GM18867 (cell line): ENCODE results near the gene GABBR2.

ENCODE experiments used
- ATAC-seq: cut with Tn5 transposase; IDR thresholded peaks from one replicate; pipeline ENCODE4 v1.9.1; 2021; ENCODE audit warnings: mild to moderate bottlenecking, moderate library complexity; ENCODE audit not compliant: unreplicated experiment

Gene GABBR2

DNA sequence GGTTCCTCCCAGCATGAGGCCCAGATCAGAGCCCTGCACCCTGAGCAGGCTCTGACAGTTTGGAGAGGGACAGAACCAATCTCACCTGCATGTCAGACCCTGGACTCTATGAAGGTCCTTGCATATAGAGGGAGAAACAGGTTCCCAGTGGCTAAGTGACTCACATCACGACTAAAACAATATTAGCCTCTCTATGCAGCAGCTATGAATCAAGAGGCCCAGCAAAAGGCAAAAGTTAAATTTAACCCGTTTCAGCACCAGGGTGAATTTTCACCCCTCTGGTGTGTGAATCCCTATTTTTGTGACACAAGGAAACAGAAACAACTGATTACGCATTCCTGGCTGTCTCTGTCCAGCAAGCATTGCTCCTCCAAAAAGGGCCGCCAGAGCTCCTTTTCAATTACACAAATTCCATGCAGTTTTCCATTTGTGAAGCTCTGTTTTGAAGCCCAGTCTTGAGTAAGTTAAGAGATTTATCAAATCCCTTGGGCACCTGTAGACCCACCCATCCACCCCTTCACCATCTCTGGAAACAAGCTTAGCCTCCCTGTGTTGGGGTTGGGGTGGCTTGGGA, 136.6 kb downstream of the GABBR2 start:
- no peak for ATAC-seq

- ATAC-seq, result no peak
Observed at GRCh38 chr9:98571643-98572042, 137.1 kb downstream of the GABBR2 start.

- ATAC-seq, result no peak
Observed at GRCh38 chr9:98570663-98571440, 137.9 kb downstream of the GABBR2 start.

DNA sequence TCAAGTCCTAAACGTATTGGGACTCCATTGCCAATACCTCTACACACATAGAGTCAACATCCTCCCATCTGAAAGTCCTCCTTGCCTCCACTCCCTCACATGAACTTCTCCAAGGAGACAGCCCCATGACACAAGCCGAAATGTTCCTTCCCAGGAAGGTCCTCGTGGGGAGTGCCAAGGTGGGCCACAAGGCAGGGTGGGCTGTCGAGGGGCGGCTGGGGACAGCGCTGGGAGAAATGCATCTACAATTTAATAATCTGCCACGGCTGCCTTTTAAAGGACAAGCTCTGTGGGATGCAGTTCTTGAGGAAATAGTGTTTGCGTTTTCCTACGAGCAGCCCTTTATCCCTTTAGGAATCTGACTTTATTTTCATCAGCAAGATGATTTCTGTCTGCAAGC, 138.7 kb downstream of the GABBR2 start:
- no peak for ATAC-seq

DNA sequence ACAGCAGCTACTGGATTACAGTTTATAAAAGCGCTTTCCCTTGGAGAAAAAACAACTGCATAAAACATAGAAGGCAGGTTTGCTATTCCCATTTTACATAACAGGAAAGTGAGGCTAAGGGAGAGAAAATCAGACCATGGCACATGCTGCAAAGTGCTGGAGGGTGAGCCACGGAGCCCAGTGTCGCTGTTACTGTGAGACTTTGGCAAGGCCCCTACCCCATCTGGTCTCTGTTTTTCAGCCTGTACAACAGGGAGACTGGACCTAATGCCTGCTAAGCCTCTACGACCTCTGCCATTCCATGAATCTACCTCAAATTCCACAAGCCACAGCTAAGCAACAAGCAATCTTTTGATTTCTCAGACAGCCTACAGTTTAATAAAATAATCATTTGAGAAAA, 139.2 kb downstream of the GABBR2 start:
- ATAC-seq, result no peak

- ATAC-seq, result no peak
Observed at GRCh38 chr9:98568909-98569469, 139.7 kb downstream of the GABBR2 start.

DNA sequence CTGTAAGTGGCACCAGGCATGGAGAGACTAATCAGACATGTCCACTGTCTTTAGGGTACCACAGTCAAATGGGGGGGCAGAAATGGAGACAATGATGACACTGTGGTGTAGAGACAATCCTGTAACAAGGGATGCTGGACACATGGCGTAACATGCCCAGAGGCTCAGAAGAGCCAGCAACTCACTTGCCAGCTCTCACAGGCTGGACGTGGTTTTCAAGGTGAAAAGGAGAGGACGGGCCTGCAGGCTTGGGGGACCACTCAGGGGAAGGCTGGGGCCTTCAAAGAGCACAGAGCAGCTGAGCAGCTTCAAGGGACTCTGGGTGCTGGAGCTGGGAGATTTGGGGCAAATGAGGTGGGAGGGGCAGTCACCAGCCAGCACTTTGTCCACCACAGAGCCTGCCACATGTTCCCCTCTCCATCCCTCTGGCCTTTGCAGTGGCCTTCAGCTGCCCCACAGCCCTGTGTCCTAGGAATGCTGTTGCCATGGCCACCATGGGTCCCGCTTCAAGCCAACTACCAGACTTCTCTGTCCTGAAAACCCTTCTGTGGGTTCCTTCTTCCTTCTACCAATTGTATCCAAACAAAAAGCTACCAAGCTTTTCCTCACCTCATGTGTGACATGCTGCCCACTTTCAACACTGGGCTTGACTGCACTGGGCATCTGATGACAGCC, 140.4 kb downstream of the GABBR2 start:
- ATAC-seq, result no peak

- no peak for ATAC-seq
Observed at GRCh38 chr9:98567540-98568233, 141.0 kb downstream of the GABBR2 start.

DNA sequence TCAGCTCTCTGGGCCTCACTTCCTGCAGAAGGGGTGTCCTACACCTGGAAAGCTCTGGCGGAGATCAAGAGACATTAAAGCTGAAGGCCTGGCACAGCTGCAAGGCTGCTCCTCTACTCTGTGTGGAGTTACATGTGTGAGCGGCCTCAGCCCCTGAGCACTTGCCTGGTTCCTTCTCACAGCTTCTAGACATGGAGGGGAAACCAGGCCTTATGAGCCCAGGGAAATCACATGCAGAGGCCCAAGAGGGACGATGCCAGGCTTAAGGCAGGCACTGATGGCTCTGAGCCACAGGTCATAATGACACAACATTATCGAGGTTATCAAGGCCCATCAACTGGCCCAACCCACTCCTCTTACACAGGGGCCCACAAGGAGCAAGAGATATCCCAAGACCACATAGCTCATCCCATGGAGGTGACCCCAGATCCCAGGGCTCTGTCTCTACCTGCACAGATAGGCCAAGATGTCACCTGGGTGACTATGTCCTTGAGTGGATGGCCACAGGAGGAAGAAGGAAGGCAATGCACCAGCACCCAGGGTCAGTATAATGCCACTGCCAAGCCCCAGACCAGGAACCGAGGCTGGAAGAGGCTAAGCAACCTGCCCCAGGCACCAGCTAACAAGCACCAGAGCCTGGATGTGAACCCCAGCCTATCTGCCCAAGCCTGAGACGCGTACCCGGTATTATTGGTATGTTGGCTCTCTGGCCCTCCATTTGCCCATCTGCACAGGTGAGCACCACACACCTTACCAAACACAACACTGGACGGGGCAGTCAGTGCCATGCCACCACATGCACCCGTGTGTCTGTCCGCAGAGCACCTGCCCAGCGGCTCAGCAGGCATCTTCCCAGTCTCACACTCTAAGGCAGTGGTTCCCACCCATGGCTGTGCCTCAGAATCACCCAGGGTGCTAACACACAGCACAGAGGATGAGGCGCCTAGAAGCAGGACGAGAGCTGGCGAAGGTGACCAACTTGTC, 143.3 kb downstream of the GABBR2 start:
- no peak for ATAC-seq

- ATAC-seq, result no peak
Observed at GRCh38 chr9:98564714-98565113, 144.0 kb downstream of the GABBR2 start.

GRCh38 chr9:98563988-98564387, 144.7 kb downstream of the GABBR2 start:
- ATAC-seq, result no peak

DNA sequence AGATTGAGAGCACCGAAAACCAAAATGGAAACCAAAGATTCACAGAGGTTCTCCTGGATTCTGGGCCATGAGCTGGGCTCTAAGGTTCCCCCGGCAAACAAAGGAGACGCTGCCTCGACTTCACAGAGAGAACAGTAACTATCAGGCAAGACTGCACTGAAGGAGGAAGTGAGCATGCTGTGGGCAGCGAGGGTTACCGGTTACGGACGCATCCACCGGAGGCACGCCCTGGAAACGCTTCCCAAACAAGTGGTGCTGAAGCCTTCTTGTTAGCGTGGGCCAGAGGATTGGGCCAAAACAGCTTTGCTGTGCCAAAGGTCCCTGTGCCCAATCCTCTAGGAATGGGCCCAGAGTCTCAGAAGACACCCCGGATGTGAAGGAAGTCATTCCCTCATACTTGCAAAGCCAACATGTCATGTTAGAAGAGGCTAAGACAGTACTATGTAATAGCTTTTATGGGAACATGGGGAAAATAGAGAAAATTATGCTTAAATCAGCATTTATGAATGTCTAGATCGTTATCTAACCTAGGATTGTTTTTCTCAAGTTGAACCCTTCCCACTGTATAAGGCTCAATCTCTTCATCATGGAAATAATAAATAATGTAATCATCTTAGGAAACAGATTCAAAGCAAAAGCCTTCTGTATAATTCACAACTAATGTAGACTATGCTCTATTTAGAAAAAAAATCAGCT, 145.4 kb downstream of the GABBR2 start:
- no peak for ATAC-seq

- ATAC-seq, result no peak
Observed at GRCh38 chr9:98559561-98559960, 149.2 kb downstream of the GABBR2 start.

DNA sequence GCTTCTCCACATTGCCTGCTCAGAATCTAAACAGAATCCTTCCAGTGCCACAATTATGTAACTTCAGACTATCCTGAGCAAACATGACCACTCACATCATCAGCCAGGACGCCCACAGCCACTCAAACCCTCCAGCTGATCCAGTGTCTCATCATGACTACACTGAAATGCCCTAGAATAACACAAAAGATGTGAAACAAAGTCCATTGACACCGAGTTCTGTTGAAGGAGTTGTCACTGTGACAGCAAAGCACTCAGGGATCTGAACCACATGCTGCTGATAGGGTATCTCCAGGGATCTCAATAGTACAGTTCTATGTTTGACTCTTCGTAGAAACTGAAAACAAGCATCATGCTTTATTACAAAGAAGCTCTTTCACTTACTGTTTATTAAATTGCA, 150.2 kb downstream of the GABBR2 start:
- no peak for ATAC-seq

DNA sequence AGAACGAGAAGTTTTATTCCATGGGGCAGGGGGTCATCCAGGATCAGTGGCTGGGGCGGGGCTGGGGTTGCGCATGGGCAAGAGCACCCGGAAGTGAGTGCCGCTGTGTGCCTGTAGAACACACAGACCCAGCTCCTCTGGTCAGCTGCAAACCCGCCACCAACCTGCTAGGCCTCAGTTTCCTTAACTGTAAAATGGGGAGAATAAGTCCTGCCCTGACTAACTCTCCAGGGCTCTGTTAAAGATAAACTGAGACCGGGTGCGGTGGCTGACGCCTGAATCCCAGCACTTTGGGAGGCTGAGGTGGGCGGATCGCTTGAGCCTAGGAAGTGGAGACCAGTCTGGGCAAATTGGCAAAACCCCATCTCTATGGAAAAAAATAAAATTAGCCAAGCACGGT, 152.2 kb downstream of the GABBR2 start:
- no peak for ATAC-seq

- ATAC-seq, result no peak
Observed at GRCh38 chr9:98555651-98556465, 152.9 kb downstream of the GABBR2 start.

- ATAC-seq, result no peak
Observed at GRCh38 chr9:98554752-98555151, 154.0 kb downstream of the GABBR2 start.

DNA sequence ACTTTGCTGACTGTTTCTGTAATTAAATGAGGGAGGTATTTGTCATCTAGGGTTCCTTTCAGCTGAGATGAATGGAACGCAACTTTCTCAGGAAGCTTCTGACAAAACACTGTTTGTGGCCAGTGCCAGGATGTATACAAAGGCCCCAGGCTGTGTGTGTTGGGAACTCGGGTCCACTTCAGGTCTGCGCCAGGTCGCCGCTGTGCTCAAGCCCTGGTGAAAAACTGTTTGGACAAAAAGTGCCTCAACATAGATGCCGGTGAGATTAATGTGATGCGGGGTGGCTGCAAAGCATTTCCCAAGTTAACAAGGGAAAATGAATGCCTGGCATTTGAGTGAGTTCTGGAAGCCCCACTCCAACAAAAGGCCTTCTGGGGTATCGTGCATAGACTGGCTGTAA, 156.4 kb downstream of the GABBR2 start:
- no peak for ATAC-seq
